GM12872 (cell line): ENCODE measurements around the gene ADAMTSL3.

Experiments used
- CTCF ChIP-seq: IDR thresholded peaks from 3 replicates; pipeline ENCODE4 v1.5.1; 2011; ENCODE audit warnings: low read depth, mild to moderate bottlenecking, low read length, moderate library complexity; ENCODE audit not compliant: insufficient read depth

The ADAMTSL3 gene

GRCh38 chr15:83747718-83748110, 93.8 kb downstream of the ADAMTSL3 start:
- TF ChIP-seq CTCF: no peak

- TF ChIP-seq CTCF: no peak
These were observed 100.1 kb downstream of the ADAMTSL3 start for GRCh38 chr15:83753872-83754493.

- no peak for TF ChIP-seq CTCF
These were observed 108.4 kb downstream of the ADAMTSL3 start for GRCh38 chr15:83762367-83762766.

GRCh38 chr15:83764201-83764838, 110.4 kb downstream of the ADAMTSL3 start:
- TF ChIP-seq CTCF: no peak

- TF ChIP-seq CTCF: no peak
These were observed 112.4 kb downstream of the ADAMTSL3 start for GRCh38 chr15:83766339-83766738.

- TF ChIP-seq CTCF: no peak
These were observed 113.8 kb downstream of the ADAMTSL3 start for GRCh38 chr15:83767741-83768140.

GRCh38 chr15:83769411-83769999, 115.6 kb downstream of the ADAMTSL3 start:
- TF ChIP-seq CTCF: no peak
